Erythroblast (primary cell): ENCODE results near the gene ARSB.

Source experiments
- GATA1 ChIP-seq: IDR thresholded peaks from 2 replicates; pipeline ENCODE4 v1.6.1; 2011; ENCODE audit warnings: low read depth, mild to moderate bottlenecking, control low read depth, low read length, moderate library complexity
- POLR2A ChIP-seq: IDR thresholded peaks from 2 replicates; pipeline ENCODE4 v1.6.1; 2011; ENCODE audit warnings: mild to moderate bottlenecking, low read length

DNA sequence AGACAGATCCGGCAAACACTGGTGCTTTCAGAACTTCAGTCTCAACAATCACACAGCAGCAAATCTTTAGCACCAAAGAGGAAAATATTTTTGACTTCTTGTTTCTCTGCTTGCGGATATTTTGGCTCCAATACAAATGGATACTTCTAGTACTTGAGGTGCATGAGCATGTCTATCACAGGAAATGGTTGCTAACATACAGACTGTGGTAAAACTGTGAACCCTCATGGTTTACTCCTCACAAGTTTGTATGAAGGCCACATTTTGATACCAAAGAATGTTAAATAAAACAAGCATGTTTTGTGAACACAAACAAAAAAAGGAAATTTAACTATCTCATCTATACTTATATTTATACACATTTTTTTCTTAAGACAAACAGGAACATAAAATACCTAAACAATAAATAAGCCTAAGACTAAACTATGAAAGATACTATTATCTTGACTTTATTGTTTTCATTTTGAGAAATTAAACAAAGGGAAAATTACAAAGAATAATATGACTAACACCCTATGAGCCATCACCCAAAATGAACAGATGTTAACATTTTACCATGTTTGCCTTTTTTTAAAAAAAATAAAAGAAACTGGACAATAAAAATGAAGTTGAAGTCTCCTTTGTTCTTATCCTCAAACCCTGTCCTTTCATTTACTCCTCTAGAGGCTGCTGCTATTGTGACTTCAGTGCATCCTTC is 201.5 kb downstream of the ARSB start:
- TF ChIP-seq POLR2A (no peak), GATA1 (no peak)
